SIG-M5 (cell line): ENCODE data around the gene SLX4IP.

ENCODE experiments used
- DNase-seq: peaks from one replicate; lab custom pipeline; 2025; lab: John Stamatoyannopoulos, UW

Gene SLX4IP

GRCh38 chr20:10521836-10522235 lies 86.7 kb downstream of the SLX4IP start:
- no peak for DNase-seq

DNA sequence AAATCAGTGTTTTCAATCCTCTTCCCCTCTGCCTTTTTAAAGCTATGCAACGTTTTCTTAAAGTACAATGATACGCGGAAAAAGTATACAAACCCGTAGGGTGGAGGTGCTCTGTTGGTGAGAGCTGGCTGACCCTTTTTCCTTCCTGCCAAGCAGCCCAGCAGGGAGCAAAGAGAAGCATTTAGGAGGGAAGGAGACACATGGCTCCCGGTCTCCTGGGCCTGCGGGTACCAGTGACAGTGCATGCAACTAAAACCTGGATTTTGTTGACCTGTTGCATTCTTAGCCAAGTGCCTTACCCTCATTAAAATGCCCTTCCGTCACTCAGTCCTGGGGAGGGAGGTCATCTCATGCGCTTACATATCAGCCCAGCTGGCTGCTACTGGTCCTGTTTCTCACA lies 87.2 kb downstream of the SLX4IP start:
- no peak for DNase-seq

- DNase-seq: no peak
Observed at GRCh38 chr20:10523443-10523842, 88.3 kb downstream of the SLX4IP start.

- no peak for DNase-seq
Observed at GRCh38 chr20:10524034-10524476, 89.0 kb downstream of the SLX4IP start.

GRCh38 chr20:10524643-10525042 lies 89.5 kb downstream of the SLX4IP start:
- DNase-seq: no peak

- no peak for DNase-seq
Observed at GRCh38 chr20:10527781-10528180, 92.7 kb downstream of the SLX4IP start.

- DNase-seq: no peak
Observed at GRCh38 chr20:10530883-10531282, 95.8 kb downstream of the SLX4IP start.

DNA sequence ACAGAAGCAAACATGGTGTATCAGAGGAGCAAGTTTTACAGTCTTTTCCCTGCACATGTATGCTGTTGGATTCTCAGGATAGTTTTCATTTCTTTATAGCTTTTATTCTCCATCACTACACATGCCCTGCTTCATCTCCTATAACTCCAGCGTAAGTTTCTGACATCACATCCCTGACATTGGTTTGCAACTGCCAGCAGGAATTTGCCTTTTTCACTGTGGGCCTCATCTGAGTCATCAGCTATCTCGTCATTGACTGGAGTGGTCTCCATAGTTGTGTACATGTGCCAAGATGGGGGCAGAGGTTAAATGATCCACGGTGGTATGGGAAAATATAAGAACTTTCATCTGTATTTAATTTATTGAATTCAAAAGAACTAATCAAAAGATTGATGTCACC lies 96.7 kb downstream of the SLX4IP start:
- no peak for DNase-seq

DNA sequence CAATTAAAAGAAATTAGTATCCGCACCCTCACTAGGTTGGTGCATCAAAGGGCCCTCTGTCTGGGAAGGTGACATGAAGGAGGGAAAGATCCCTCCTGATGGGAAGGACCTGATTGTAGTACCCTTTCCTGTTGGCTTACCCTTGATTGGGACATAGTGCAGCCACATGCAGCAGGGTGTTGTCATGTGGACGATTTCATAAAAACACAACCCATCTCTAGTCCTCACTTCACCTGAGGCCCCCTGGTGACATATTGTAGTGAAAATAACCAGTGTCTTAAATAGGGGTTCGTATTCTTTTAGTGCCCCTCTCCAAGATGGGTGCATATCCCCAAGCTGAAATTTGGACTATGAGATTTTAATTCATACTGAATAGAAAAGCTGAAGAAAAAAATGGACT lies 97.3 kb downstream of the SLX4IP start:
- no peak for DNase-seq

DNA sequence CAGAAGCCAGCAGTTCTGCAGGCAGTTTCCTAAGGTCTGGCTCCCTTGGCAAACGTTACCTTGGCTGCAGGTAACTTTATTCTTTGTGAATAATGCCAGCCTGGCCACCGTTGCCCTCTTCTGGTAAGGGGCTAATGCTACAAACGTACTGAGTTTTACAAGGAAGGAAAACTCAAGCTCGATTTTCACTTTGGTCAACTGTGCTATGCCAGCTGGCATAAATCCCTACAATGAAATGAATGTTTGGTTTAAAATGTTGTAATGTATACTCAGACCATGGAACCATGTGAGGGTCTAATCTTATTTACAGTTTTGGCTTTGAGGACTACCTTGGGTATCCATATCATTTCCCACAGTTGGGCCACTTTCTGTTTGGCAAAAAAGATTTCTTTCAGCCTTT lies 101.4 kb downstream of the SLX4IP start:
- no peak for DNase-seq

GRCh38 chr20:10537850-10538480 lies 102.9 kb downstream of the SLX4IP start:
- no peak for DNase-seq

- DNase-seq: no peak
Observed at GRCh38 chr20:10538768-10539167, 103.7 kb downstream of the SLX4IP start.

DNA sequence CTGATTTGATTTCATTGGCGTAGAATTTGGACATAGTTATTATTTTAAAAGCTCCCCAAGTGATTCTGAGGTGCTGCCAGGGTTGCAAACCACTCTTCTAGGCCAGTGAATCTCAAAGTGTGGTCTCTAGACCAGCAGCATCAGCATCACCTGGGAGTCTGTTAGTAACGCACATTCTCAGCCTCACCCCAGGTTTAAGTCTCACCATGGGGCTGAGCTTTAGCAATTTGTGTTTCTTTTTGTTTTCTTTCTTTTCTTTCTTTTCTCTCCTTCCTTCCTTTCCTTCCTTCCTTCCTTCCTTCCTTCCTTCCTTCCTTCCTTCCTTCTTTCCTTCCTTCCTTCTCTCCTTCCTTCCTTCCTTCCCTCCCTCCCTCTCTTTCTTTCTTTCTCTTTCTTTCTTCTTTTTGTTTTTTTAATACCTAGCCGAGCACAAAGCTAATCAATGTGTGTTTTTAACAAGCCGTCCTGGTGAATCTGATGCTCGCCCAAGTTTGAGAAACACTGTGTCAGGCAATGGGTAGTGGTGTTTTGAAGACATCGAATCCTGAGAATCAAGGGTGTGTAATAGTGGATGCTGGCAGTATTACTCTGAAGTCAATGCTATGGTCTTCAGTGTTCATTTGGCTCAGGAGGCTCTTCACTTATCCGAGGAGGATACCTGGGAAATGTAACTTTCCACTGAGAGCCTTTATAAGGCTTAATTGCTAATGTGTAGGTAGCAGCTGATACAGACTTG lies 104.9 kb downstream of the SLX4IP start:
- DNase-seq: no peak

- DNase-seq: no peak
Observed at GRCh38 chr20:10540636-10541493, 105.8 kb downstream of the SLX4IP start.

DNA sequence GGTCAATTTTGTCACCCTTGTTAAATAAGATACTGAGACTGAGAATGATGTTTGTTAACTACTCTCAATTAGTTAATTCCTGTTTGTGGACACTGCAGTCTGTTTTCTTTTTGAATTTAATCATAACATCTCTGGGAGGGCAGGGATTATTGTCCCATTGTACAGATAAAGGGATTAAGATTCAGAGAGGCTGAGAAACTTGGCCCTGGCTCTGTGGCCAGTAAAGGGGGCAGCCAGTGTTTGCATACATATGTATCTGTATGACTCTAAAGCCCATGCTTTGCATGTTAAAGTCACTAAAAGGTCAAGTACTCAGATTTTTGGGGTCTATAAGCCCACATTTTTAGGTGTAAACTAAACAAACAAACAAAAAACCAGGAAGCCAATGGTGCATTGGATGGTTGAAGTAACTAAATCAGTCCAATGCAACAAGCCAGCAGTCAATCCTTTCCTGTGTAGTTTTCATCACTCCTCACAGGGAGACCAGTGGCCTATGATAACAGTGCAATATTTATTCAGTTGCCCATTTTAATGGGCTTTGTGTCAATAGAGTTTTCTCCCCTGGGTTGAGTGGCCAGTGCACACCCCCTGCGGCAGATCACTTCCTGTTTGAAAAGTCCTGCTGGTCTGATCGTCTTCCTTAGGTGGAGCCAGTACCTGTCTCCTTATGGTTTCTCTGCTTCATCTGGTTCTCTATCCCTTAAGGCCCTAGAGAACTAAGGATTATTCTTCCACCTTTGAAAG lies 106.7 kb downstream of the SLX4IP start:
- DNase-seq: no peak

GRCh38 chr20:10542442-10542841 lies 107.3 kb downstream of the SLX4IP start:
- DNase-seq: no peak

- DNase-seq: no peak
Observed at GRCh38 chr20:10543480-10543879, 108.4 kb downstream of the SLX4IP start.

DNA sequence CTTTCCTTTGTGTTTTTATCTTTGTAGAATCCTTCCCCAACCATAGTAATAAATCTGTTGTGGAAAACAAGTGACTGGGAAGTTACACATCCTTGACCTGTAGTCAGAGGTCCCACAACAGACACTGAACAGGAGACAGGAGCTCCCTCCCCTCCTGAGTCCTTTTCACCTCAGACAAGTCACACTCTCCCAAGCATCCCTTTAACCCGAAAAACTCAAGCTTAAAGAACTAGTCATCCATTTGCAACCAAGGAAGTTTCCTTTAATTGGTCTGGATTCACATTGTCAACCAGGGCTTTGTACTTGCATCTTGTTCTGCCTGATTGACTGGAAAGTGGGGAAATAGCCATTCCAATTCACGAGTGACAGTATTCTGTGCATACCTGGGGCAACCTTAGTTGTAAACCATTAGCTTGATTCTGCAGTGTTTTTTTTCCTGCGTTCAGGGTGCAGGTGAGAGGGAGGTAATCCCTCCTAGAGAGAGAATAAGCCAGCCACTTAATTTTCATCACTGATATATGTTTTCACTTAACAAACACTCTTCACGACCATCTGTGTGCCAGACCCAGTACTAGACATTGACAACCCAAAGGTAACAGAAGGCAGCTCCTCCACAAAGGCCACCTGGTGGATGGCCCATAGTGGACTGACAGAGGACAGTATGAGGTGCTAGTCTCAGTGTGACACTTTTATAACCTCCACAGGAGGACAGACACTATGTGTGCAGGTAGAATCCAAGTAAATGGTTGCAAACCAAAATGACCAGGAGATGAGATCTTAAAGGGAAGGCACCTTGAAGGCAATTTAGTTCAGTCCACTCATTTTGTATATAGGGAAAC lies 112.4 kb downstream of the SLX4IP start:
- no peak for DNase-seq

- no peak for DNase-seq
Observed at GRCh38 chr20:10549511-10549910, 114.4 kb downstream of the SLX4IP start.

GRCh38 chr20:10550204-10551118 lies 115.4 kb downstream of the SLX4IP start:
- DNase-seq: no peak
